D721Med (cell line): ENCODE measurements around the gene FUOM.
A peak's percentile ranks its signal among the peaks of the same experiment; 100 is the strongest.
"Not testable (repeated sequence)": the region's sequence is repeated elsewhere in the genome, so short reads cannot be mapped to it uniquely, and the experiment has no call there.

Experiments used
- DNase-seq: peaks from one replicate; pipeline ENCODE4 v3.0.0; 2011; ENCODE audit warnings: low spot score; ENCODE audit not compliant: insufficient read length
- FAIRE-seq: peaks from 2 replicates; lab custom pipeline; 2011; peaks lifted over from hg19 to GRCh38; lab: Jason Lieb, UNC
- TF ChIP-seq, protein P1 (sequence below): IDR thresholded peaks from 2 replicates; pipeline ENCODE4 v1.5.1; 2012; ENCODE audit warnings: mild to moderate bottlenecking, control low read depth; ENCODE audit not compliant: insufficient read depth; ENCODE audit errors: missing control alignments

The FUOM gene

DNA sequence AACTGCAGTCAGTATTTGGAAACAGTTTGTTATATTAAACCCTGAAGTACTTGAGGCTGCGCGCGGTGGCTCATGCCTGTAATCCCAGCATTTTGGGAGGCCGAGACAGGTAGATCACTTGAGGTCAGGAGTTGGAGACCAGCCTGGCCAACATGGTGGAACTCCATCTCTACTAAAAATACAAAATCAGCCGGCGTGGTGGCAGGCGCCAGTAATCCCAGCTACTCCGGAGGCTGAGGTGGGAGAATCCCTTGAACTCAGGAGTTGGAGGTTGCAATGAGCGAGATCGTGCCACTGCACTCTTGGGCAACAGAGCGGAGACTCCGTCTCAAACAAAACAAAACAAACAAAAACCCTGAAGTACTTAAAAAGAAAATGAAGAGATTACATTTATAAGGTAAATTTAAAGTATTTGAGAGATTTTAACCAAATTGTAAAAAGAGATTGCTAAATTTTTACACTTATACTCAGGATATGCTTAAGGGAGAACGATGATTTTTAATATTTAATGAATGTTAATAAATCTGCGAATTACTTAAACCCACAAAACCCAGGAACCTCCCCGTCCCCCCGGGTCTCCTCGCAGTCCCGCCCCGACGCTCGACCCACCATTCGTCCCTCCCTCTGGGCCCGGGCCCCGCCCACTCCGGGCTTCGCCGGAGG lies 35.7 kb upstream of the FUOM start:
- FAIRE-seq = no peak
- TF ChIP-seq, protein P1, sequence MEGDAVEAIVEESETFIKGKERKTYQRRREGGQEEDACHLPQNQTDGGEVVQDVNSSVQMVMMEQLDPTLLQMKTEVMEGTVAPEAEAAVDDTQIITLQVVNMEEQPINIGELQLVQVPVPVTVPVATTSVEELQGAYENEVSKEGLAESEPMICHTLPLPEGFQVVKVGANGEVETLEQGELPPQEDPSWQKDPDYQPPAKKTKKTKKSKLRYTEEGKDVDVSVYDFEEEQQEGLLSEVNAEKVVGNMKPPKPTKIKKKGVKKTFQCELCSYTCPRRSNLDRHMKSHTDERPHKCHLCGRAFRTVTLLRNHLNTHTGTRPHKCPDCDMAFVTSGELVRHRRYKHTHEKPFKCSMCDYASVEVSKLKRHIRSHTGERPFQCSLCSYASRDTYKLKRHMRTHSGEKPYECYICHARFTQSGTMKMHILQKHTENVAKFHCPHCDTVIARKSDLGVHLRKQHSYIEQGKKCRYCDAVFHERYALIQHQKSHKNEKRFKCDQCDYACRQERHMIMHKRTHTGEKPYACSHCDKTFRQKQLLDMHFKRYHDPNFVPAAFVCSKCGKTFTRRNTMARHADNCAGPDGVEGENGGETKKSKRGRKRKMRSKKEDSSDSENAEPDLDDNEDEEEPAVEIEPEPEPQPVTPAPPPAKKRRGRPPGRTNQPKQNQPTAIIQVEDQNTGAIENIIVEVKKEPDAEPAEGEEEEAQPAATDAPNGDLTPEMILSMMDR = no peak
- DNase-seq = peak; percentile 77

GRCh38 chr10:133391761-133392518 lies 34.1 kb upstream of the FUOM start:
- no peak for FAIRE-seq
- DNase-seq = no peak
- TF ChIP-seq, protein P1 = no peak

GRCh38 chr10:133391249-133391635 lies 33.4 kb upstream of the FUOM start:
- FAIRE-seq (no peak), DNase-seq (no peak)
- TF ChIP-seq, protein P1 = no peak

DNA sequence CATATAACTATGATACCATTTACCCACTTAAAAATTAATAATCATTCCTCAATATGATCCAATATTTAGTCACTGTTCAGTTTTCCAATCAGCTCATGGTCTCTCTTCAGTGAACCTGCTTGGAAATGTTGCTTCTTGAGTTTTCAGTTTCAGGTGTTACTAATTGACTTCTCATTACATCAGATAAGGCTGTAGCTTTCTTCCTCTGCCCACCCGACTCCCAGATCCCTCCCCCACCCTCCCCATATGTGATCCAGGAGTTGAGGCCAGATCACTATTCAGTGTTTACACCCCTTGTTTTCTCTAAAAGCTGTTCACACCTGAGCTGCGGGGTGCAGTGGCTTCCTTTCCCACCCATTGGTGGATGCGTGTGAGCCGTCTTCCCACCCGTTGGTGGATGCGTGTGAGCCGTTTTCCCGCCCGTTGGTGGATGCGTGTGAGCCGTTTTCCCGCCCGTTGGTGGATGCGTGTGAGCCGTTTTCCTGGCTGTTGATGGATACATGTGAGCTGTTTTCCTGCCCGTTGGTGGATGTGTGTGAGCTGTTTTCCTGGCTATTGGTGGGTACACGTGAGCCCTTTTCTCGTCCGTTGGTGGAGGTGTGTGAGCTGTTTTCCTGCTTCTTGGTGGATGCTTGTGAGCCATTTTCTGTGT lies 32.9 kb upstream of the FUOM start:
- TF ChIP-seq, protein P1 = no peak
- DNase-seq = no peak
- FAIRE-seq = no peak

GRCh38 chr10:133388973-133389818 lies 31.4 kb upstream of the FUOM start:
- DNase-seq (no peak), FAIRE-seq (no peak)
- TF ChIP-seq, protein P1 = no peak

DNA sequence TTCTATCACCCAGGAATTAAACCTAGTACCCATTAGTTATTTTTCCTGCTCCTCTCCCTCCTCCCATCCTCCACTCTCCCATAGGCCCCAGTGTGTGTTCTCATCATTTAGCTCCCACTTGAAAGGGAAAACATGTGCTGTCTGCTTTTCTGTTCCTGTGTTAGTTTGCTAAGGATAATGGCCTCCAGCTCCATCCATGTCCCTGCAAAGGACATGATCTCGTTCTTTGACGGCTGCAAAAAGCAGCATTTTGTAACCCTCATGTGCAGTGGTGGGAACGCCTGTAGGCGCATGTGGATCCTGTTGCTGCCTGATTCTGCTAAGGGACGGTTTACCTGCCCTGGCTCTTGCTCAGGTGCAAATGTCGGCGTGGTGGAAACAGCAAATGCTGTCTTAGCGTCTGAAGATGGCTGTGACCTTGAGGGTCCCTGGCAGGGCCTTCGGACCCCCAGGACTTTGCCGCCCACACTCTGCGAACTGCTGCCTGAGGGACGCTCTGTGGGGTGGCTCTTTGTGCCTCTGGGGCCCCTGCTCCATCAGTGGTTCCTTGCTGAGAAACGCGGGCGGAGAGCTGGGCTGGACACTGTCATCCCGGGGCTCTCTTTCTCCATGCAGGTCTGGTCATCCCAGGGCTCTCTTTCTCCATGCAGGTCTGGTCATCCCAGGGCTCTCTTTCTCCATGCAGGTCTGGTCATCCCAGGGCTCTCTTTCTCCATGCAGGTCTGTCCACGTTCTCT lies 30.6 kb upstream of the FUOM start:
- TF ChIP-seq, protein P1 = no peak
- no peak for FAIRE-seq
- no peak for DNase-seq

GRCh38 chr10:133386951-133387350 lies 29.1 kb upstream of the FUOM start:
- not testable (repeated sequence) for FAIRE-seq, DNase-seq
